CD1c-positive myeloid dendritic cell (primary cell): ENCODE data around the gene SLC2A1.

ENCODE experiments used
- DNase-seq: peaks from one replicate; pipeline ENCODE4 v3.0.0-alpha.2; 2016; ENCODE audit errors: extremely low spot score

Gene SLC2A1

GRCh38 chr1:42979896-42980800, 21.5 kb upstream of the SLC2A1 start:
- DNase-seq: peak; percentile 78

GRCh38 chr1:42979036-42979430, 20.4 kb upstream of the SLC2A1 start:
- DNase-seq: no peak

DNA sequence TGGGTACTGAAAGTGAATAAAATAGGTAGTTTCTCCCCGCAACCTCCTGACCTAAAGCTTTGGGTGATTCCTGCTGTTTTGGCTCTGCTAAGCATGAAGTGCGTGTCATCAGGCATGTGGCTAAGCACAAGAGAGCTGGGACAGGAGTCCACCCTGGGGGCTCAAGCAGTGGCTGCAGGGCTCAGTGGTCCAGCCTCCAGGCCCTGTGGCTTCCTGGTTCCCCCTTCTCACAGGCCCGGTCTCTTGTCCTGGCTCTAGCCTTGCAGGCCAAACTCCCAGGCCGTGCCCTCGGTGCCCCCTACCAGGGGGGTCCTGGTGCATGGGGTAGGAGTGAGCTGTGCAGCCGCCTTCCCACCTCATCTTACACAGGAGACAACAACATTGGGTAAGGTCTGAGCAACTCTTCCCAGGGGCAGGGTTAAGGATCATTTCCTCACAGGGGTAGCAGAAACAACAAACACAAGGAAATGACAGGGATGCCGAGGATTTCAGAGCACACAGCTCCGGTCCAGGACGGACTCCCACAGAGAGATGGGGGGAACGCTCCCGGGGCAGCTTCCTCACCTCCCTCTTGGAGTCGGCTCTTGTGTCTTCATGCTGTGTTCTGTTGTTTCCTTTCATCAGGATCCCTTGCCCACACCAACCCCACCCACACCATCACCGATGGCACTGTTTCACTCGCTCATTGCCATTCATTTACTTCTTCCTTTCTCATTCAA, 19.8 kb upstream of the SLC2A1 start:
- DNase-seq: no peak

DNA sequence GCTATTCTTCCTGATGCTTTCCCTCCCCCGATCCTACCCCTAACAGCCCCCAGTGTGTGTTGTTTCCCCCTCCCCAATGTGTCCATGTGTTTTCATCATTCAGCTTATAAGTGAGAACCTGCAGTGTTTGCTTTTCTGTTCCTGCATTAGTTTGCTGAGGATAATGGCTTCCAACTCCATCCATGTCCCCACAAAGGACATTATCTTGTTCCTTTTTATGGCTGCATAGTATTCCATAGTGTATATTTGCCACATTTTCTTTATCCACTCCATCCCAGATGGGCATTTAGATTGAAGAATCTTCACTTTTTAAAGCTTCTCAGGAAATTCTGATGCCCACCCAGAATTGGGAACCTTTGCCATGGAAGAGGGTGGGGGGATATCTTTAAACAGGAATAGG, 19.0 kb upstream of the SLC2A1 start:
- DNase-seq: no peak

- DNase-seq: no peak
Observed at GRCh38 chr1:42975561-42976225, 17.0 kb upstream of the SLC2A1 start.

GRCh38 chr1:42974767-42975437, 16.2 kb upstream of the SLC2A1 start:
- no peak for DNase-seq

DNA sequence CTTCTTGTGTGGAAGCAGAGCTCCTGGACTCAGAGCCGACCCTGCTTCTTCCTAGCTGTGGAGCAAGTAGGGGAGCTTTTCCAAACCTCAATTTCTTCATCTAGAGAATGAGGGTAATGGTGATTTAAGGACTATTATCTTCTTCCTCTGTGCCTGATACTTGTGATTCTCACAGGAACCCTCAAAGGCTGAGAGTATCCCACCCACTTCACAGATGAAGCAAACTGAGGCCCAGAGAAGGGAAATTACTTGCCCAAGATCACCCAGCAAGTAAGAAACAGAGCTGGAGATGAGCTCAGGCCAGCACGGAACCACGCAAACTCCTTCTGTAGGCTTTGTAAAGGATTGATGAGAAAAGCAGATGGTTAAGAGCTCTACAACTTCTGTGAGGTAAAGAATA, 15.1 kb upstream of the SLC2A1 start:
- DNase-seq: no peak

- DNase-seq: no peak
Observed at GRCh38 chr1:42973286-42973685, 14.6 kb upstream of the SLC2A1 start.

DNA sequence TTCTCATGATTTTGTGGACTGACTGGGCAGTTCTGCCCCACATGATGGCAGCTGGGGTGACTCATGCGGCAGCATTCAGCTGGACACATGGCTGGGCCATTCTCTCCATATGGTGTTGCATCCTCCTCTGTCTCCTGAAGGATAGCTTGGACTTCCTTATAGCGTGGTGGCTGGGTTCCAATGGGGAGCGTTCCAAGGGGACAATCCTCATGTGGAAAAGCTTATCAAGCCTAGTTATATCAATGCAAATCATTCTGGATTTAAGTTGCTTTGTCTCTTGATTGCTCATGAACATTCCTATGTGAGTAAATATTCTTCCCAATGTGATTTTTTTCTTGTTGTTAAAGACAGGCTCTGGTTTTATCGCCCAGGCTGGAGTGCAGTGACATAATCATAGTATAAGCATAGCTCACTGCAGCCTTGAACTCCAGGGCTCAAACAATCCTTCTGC, 13.2 kb upstream of the SLC2A1 start:
- DNase-seq: no peak

GRCh38 chr1:42970143-42970542, 11.5 kb upstream of the SLC2A1 start:
- DNase-seq: no peak

DNA sequence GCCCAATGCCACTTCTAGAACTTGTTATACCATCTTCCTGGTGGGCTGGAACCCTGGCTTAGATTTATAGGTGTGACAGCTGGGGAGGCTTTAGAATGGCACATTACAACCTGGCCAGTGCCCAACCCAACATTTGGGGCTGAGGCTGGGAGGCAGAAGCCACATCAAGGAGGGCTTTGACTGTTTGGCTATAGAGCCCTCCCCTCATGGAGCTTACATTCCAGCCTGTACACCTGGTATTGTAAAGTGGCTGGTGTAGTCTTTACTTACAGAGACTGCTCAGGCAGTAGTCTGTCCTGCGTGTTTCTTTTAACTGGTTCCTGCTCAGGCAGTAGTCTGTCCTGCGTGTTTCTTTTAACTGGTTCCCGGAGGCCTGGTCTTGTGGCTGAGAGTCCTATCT, 10.0 kb upstream of the SLC2A1 start:
- no peak for DNase-seq

GRCh38 chr1:42966688-42967612, 8.3 kb upstream of the SLC2A1 start:
- DNase-seq: no peak

DNA sequence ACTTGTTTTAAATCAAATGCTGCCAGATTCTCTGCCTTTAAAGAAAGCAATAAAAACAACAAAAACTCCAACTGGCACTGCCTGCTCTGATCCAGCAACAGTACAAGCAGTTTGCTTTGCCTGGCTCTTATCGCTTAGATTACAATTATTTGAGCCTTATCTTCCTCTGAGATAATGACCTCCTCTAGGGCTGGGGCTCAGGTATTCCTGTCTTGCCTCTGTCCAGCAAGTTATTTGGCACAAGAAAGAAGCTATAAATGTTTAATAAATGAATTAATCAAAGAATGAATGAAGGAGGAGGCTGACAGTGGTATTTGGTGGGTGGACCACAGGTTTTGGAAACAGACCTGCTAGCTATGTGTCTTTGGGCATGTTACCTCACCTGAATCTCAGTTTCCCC, 6.7 kb upstream of the SLC2A1 start:
- no peak for DNase-seq

GRCh38 chr1:42964044-42964812, 5.6 kb upstream of the SLC2A1 start:
- no peak for DNase-seq

DNA sequence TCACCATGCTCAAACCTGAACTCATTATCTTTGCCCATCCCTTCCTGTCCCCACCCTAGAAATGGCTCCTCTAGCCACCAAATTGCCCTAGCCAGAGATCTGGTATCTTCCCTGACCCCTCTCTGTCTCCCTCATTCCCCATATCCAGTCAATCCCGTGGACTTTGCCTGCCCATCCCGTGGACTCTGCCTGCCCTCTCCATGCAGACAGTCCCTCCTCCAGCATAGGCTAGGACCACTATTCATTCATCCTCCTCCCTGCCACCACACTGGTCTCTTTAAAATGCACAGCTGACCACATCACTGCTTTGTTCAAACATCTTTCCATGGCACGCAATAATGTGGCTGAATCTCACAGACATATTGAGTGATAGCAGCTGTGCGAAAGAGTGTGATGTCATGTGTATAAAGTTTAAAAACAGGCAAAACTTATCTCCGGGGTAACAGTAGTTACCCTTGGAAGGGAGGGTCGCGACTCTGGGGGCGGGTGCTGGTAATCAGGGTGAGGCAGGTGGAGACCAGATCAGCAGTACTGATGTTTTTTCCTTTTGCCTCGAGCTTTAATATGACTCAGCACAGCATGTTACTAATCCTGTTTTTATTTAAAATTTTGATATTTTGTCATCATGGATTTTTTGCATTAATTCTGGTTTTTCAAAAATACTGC, 4.8 kb upstream of the SLC2A1 start:
- no peak for DNase-seq

DNA sequence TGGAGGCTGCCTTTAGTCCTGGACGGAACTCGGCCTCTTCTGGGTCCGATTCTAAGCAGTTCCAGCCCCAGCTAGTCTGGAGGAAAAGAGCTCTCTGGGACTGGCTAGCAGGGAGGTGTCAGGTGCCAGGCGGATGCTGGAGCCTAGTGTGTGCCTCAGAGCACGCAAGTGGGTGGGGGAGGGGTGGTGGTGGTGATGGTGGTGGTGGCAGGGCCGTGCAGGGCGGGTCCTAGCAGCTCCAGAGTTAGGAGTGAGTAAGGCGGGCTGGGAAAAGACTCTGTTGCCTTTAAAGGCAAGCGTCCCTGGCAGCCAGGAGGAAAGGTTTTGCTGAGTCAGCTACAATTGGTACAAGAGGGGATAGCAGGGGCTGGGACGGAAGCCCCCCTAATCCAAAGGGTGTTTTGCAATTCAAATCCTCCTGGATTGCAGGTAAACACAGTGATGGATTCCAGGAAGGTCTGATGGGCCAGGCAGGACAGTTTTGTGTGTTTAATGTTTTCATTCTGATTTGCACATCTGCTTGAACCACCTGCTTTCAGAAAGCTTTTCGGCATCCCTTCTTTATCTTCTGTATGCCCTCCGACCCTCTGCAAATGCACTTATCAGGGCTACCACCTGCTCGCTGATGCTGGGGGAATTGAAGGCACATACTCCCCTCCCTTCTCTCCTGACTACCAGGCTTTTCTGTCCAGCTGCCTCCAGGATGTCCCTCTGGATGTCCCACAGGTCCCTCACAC, 4.1 kb upstream of the SLC2A1 start:
- no peak for DNase-seq

- DNase-seq: no peak
Observed at GRCh38 chr1:42961312-42962091, 2.8 kb upstream of the SLC2A1 start.
